Measurements from ENCODE around the gene EXOC5. TPM values are rescaled to one million over a fixed set of nuclear protein-coding genes. Genes with fewer than 3 reads are reported as not detected.

The EXOC5 gene
- total RNA-seq, 3 donors from 2014 or later (not counting 1 experiment from before 2014, with no cell fraction given): 37.1 to 42.0 (median 41.7) TPM

- Histone ChIP-seq H3K27me3 (ENCODE audit: control insufficient read depth, insufficient read depth, low read length) (no peaks in the 10 kb centered on the region), H3K4me1 (ENCODE audit: control insufficient read depth, insufficient read depth, low read length) (no peaks in the 10 kb centered on the region), H3K4me3 (ENCODE audit: low read length) (no peak overlapping the region), H3K27ac (ENCODE audit: low read length) (no peak overlapping the region), H3K36me3 (ENCODE audit: control insufficient read depth, insufficient read depth, low read length) (no peaks in the 10 kb centered on the region), H3K9me3 (ENCODE audit: control insufficient read depth, insufficient read depth, low read length) (no peaks in the 10 kb centered on the region)
- DNase-seq: no peak
- no peaks in the 10 kb centered on the region for H3K4me1 Mint-ChIP-seq
- no peak overlapping the region for H3K4me3 Mint-ChIP-seq
- no peak for ATAC-seq
- peaks cover 5 to 12% of the 10 kb centered on the region in 2 donors for H3K27me3 Mint-ChIP-seq (ENCODE audit: low read depth in 2 of 2)
- H3K27ac Mint-ChIP-seq: no peak overlapping the region
- TF ChIP-seq CTCF (IDR thresholded peaks at IDR 0.05): no peak
- no peaks in the 10 kb centered on the region for H3K9me3 Mint-ChIP-seq
- intact Hi-C loops (cut with micrococcal nuclease): no loop called here
- 87% methylated on average over 2 of the region's 3 CpGs for WGBS (ENCODE audit: insufficient coverage)
- H3K36me3 Mint-ChIP-seq: no peaks in the 10 kb centered on the region
Measured at GRCh38 chr14:57169901-57170300, 98.8 kb downstream of the EXOC5 start.

- no peak overlapping the region for H3K27ac ChIP-seq (ENCODE audit: low read length)
- no peaks in the 10 kb centered on the region for H3K27me3 ChIP-seq (ENCODE audit: control insufficient read depth, insufficient read depth, low read length)
- H3K4me3 Mint-ChIP-seq: no peak overlapping the region
- ATAC-seq (no peak), DNase-seq (no peak)
- no peak overlapping the region for H3K4me3 ChIP-seq (ENCODE audit: low read length)
- no peaks in the 10 kb centered on the region for H3K9me3 ChIP-seq (ENCODE audit: control insufficient read depth, insufficient read depth, low read length)
- no peak for TF ChIP-seq CTCF (IDR thresholded peaks at IDR 0.05)
- peaks cover 2 to 12% of the 10 kb centered on the region in 2 donors for H3K27me3 Mint-ChIP-seq (ENCODE audit: low read depth in 2 of 2)
- no peaks in the 10 kb centered on the region for H3K4me1 ChIP-seq (ENCODE audit: control insufficient read depth, insufficient read depth, low read length)
- intact Hi-C loops (cut with micrococcal nuclease): no loop called here
- WGBS (ENCODE audit: insufficient coverage): 85% methylated on average over 2 of the region's 2 CpGs
- no peaks in the 10 kb centered on the region for H3K36me3 ChIP-seq (ENCODE audit: control insufficient read depth, insufficient read depth, low read length)
- H3K36me3 Mint-ChIP-seq: no peaks in the 10 kb centered on the region
- H3K4me1 Mint-ChIP-seq: no peaks in the 10 kb centered on the region
- H3K9me3 Mint-ChIP-seq: no peaks in the 10 kb centered on the region
- no peak overlapping the region for H3K27ac Mint-ChIP-seq
Measured at GRCh38 chr14:57168138-57168679, 100.5 kb downstream of the EXOC5 start.

- DNase-seq: no peak
- TF ChIP-seq CTCF (IDR thresholded peaks at IDR 0.05): no peak
Measured at GRCh38 chr14:57161583-57162234, 107.0 kb downstream of the EXOC5 start.

GRCh38 chr14:57160333-57160732 is 108.4 kb downstream of the EXOC5 start:
- DNase-seq (no peak), ATAC-seq (no peak)
- Mint-ChIP-seq H3K4me3 (no peak overlapping the region), H3K9me3 (no peaks in the 10 kb centered on the region), H3K36me3 (no peaks in the 10 kb centered on the region), H3K27ac (no peak overlapping the region), H3K27me3 (ENCODE audit: low read depth in 2 of 2) (peaks cover 19 to 20% of the 10 kb centered on the region in 2 donors), H3K4me1 (no peaks in the 10 kb centered on the region)
- TF ChIP-seq CTCF (IDR thresholded peaks at IDR 0.05): no peak
- WGBS (ENCODE audit: insufficient coverage): 67% methylated on average over 6 of the region's 6 CpGs
- Histone ChIP-seq H3K9me3 (ENCODE audit: control insufficient read depth, insufficient read depth, low read length) (no peaks in the 10 kb centered on the region), H3K27me3 (ENCODE audit: control insufficient read depth, insufficient read depth, low read length) (no peaks in the 10 kb centered on the region), H3K36me3 (ENCODE audit: control insufficient read depth, insufficient read depth, low read length) (no peaks in the 10 kb centered on the region), H3K4me3 (ENCODE audit: low read length) (no peak overlapping the region), H3K4me1 (ENCODE audit: control insufficient read depth, insufficient read depth, low read length) (no peaks in the 10 kb centered on the region), H3K27ac (ENCODE audit: low read length) (no peak overlapping the region)
- intact Hi-C loops (cut with micrococcal nuclease): no loop called here

More at GRCh38 chr14:57161583-57162234, 107.0 kb downstream of the EXOC5 start:
- Mint-ChIP-seq H3K27ac (no peak overlapping the region), H3K27me3 (ENCODE audit: low read depth in 2 of 2) (peaks cover 17 to 19% of the 10 kb centered on the region in 2 donors), H3K36me3 (no peaks in the 10 kb centered on the region), H3K9me3 (no peaks in the 10 kb centered on the region), H3K4me3 (no peak overlapping the region), H3K4me1 (no peaks in the 10 kb centered on the region)
- H3K27me3 ChIP-seq (ENCODE audit: control insufficient read depth, insufficient read depth, low read length): no peaks in the 10 kb centered on the region
- H3K4me1 ChIP-seq (ENCODE audit: control insufficient read depth, insufficient read depth, low read length): no peaks in the 10 kb centered on the region
- no peak overlapping the region for H3K4me3 ChIP-seq (ENCODE audit: low read length)
- WGBS (ENCODE audit: insufficient coverage): 77% methylated on average over 7 of the region's 8 CpGs
- no peak overlapping the region for H3K27ac ChIP-seq (ENCODE audit: low read length)
- no peaks in the 10 kb centered on the region for H3K9me3 ChIP-seq (ENCODE audit: control insufficient read depth, insufficient read depth, low read length)
- ATAC-seq: no peak
- H3K36me3 ChIP-seq (ENCODE audit: control insufficient read depth, insufficient read depth, low read length): no peaks in the 10 kb centered on the region
- intact Hi-C loops (cut with micrococcal nuclease): no loop called here
